OCI-LY1 (cell line): ENCODE measurements around the gene TNFRSF21.

ENCODE experiments used
- H2AFZ ChIP-seq: fragments of 200-600 bp; sonication (generic), shearing (Covaris generic); 2 replicates; pipeline ENCODE4 v1.6.0; 2014; ENCODE audit warnings: antibody characterized with exemption, mild to moderate bottlenecking, low read length
- H3F3A ChIP-seq: fragments of 200-600 bp; sonication (generic), shearing (Covaris generic); 2 replicates; pipeline ENCODE4 v1.6.0; 2014; ENCODE audit warnings: mild to moderate bottlenecking, antibody characterized with exemption, low read length, moderate library complexity; ENCODE audit not compliant: insufficient read depth
- H3K27ac ChIP-seq: fragments of 200-600 bp; sonication (generic); 2 replicates; pipeline ENCODE4 v1.5.1; 2014; ENCODE audit warnings: low read length, mixed run types, mild to moderate bottlenecking, low read depth; ENCODE audit not compliant: poor library complexity, severe bottlenecking
- H3K27me3 ChIP-seq: fragments of 200-600 bp; sonication (generic); 2 replicates; pipeline ENCODE4 v1.6.0; 2014; ENCODE audit warnings: antibody characterized with exemption, mild to moderate bottlenecking, low read length, moderate library complexity; ENCODE audit not compliant: insufficient read depth
- H3K36me3 ChIP-seq: fragments of 200-600 bp; sonication (generic); 2 replicates; pipeline ENCODE4 v1.6.1; 2014; ENCODE audit warnings: mild to moderate bottlenecking, antibody characterized with exemption, low read length, moderate library complexity, mixed read lengths; ENCODE audit not compliant: insufficient read depth
- H3K4me1 ChIP-seq: fragments of 200-600 bp; sonication (generic); 2 replicates; pipeline ENCODE4 v1.5.1; 2014; ENCODE audit warnings: mild to moderate bottlenecking, low read length, moderate library complexity; ENCODE audit not compliant: insufficient read depth, severe bottlenecking
- H3K4me2 ChIP-seq: fragments of 200-600 bp; sonication (generic), shearing (Covaris generic); 2 replicates; pipeline ENCODE4 v1.6.1; 2014; ENCODE audit warnings: low read length
- H3K4me3 ChIP-seq: fragments of 200-600 bp; sonication (generic); 2 replicates; pipeline ENCODE4 v1.5.1; 2014; ENCODE audit warnings: low read length, low read depth, mild to moderate bottlenecking, mixed read lengths; ENCODE audit not compliant: poor library complexity, severe bottlenecking
- H3K79me2 ChIP-seq: fragments of 200-600 bp; shearing (Covaris generic); 2 replicates; pipeline ENCODE4 v1.6.1; 2016; ENCODE audit warnings: mixed run types, low read length, mixed read lengths; ENCODE audit not compliant: insufficient read depth
- H3K9ac ChIP-seq: fragments of 200-600 bp; sonication (generic), shearing (Covaris generic); 2 replicates; pipeline ENCODE4 v1.6.1; 2014; ENCODE audit warnings: mild to moderate bottlenecking, low read length, mixed read lengths
- H3K9me2 ChIP-seq: fragments of 200-600 bp; sonication (generic), shearing (Covaris generic); 2 replicates; pipeline ENCODE4 v1.6.1; 2014; ENCODE audit warnings: low read depth, mild to moderate bottlenecking, low read length, mixed read lengths
- H3K9me3 ChIP-seq: fragments of 200-600 bp; shearing (Covaris generic); 2 replicates; pipeline ENCODE4 v1.6.1; 2014; ENCODE audit warnings: low read length, mixed read lengths
- H4K20me1 ChIP-seq: fragments of 200-600 bp; sonication (generic), shearing (Covaris generic); 2 replicates; pipeline ENCODE4 v1.6.0; 2016; ENCODE audit warnings: mild to moderate bottlenecking, low read length; ENCODE audit not compliant: insufficient read depth
- EZH2 ChIP-seq: fragments of 200-600 bp; sonication (generic), shearing (Covaris generic); IDR thresholded peaks from 2 replicates; pipeline ENCODE4 v1.8.0; 2017; ENCODE audit warnings: borderline replicate concordance, mixed run types, mild to moderate bottlenecking, antibody characterized with exemption, low read length, moderate library complexity, mixed read lengths
- TF ChIP-seq, protein P1 (sequence below): fragments of 200-600 bp; sonication (generic), shearing (Covaris generic); IDR thresholded peaks from 2 replicates; pipeline ENCODE4 v1.5.1; 2017; ENCODE audit warnings: mild to moderate bottlenecking, antibody characterized with exemption, low read length, moderate library complexity, mixed read lengths

The TNFRSF21 gene

GRCh38 chr6:47302043-47302442 lies 7.7 kb downstream of the TNFRSF21 start:
- Histone ChIP-seq H3K9me2 (no peaks in the 10 kb centered on the region), H3K36me3 (no peaks in the 10 kb centered on the region), H4K20me1 (no peaks in the 10 kb centered on the region), H3K9me3 (no peaks in the 10 kb centered on the region), H2AFZ (no peak overlapping the region), H3F3A (no peaks in the 10 kb centered on the region), H3K27ac (no peak overlapping the region), H3K27me3 (no peaks in the 10 kb centered on the region), H3K4me1 (no peaks in the 10 kb centered on the region), H3K4me3 (no peak overlapping the region), H3K9ac (no peak overlapping the region), H3K79me2 (no peaks in the 10 kb centered on the region), H3K4me2 (no peak overlapping the region)
- no peak for TF ChIP-seq EZH2
- TF ChIP-seq, protein P1, sequence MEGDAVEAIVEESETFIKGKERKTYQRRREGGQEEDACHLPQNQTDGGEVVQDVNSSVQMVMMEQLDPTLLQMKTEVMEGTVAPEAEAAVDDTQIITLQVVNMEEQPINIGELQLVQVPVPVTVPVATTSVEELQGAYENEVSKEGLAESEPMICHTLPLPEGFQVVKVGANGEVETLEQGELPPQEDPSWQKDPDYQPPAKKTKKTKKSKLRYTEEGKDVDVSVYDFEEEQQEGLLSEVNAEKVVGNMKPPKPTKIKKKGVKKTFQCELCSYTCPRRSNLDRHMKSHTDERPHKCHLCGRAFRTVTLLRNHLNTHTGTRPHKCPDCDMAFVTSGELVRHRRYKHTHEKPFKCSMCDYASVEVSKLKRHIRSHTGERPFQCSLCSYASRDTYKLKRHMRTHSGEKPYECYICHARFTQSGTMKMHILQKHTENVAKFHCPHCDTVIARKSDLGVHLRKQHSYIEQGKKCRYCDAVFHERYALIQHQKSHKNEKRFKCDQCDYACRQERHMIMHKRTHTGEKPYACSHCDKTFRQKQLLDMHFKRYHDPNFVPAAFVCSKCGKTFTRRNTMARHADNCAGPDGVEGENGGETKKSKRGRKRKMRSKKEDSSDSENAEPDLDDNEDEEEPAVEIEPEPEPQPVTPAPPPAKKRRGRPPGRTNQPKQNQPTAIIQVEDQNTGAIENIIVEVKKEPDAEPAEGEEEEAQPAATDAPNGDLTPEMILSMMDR = no peak

- H3K4me1 ChIP-seq = no peaks in the 10 kb centered on the region
- TF ChIP-seq, protein P1 = no peak
- TF ChIP-seq EZH2 = no peak
- no peaks in the 10 kb centered on the region for H3K27me3 ChIP-seq
- no peaks in the 10 kb centered on the region for H3K9me3 ChIP-seq
- no peaks in the 10 kb centered on the region for H3K36me3 ChIP-seq
- H3K4me3 ChIP-seq = no peak overlapping the region
- no peak overlapping the region for H2AFZ ChIP-seq
- H3K79me2 ChIP-seq = no peaks in the 10 kb centered on the region
- H3K27ac ChIP-seq = no peak overlapping the region
- H3F3A ChIP-seq = no peaks in the 10 kb centered on the region
- no peaks in the 10 kb centered on the region for H3K9me2 ChIP-seq
- no peak overlapping the region for H3K9ac ChIP-seq
- H3K4me2 ChIP-seq = no peak overlapping the region
- H4K20me1 ChIP-seq = no peaks in the 10 kb centered on the region
Measured at GRCh38 chr6:47301441-47301840, 8.3 kb downstream of the TNFRSF21 start.

DNA sequence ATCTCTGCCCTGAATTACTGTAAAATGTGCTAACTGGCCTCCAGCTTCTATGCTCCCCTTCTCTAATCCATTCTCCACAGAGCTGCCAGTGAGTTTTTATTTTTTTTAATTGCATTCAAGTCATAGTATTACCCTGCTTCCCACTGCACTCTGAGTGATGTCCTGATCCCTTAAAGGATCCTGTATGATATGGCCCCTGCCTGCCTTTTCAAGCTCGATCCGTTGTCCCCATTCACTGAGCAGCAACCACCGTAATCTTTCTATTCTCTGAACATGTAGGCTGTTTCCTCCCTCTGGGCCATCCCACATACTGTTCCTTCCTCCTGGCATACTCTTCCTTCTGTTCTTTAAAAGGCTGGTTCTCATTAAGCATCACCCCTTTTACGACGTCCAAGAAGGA lies 9.3 kb downstream of the TNFRSF21 start:
- no peak for TF ChIP-seq EZH2
- TF ChIP-seq, protein P1 = no peak
- H3K4me3 ChIP-seq = no peak overlapping the region
- H3K79me2 ChIP-seq = no peaks in the 10 kb centered on the region
- no peak overlapping the region for H3K27ac ChIP-seq
- no peak overlapping the region for H3K9ac ChIP-seq
- H3F3A ChIP-seq = no peaks in the 10 kb centered on the region
- H4K20me1 ChIP-seq = no peaks in the 10 kb centered on the region
- H3K9me3 ChIP-seq = no peaks in the 10 kb centered on the region
- H2AFZ ChIP-seq = no peak overlapping the region
- H3K36me3 ChIP-seq = no peaks in the 10 kb centered on the region
- no peaks in the 10 kb centered on the region for H3K4me1 ChIP-seq
- no peak overlapping the region for H3K4me2 ChIP-seq
- no peaks in the 10 kb centered on the region for H3K27me3 ChIP-seq
- H3K9me2 ChIP-seq = no peaks in the 10 kb centered on the region
